Measurements from ENCODE around the gene PTPRK. TPM values are rescaled to one million over a fixed set of nuclear protein-coding genes. Genes with fewer than 3 reads are reported as not detected.

The PTPRK gene
- total and polyA plus RNA-seq, 5 donors = 9.6 to 45.7 (median 42.7) TPM

GRCh38 chr6:128242765-128243403 lies 277.5 kb downstream of the PTPRK start:
- no peaks in the 10 kb centered on the region for H3K27me3 ChIP-seq (ENCODE audit: control insufficient read depth, insufficient read depth)
- peaks cover 7% of the 10 kb centered on the region for H3K4me1 ChIP-seq (ENCODE audit: control insufficient read depth, insufficient read depth, low read length)
- 96% methylated on average over 3 of the region's 3 CpGs for WGBS
- ATAC-seq = no peak
- H3K4me3 ChIP-seq (ENCODE audit: low read length) = no peak overlapping the region
- intact Hi-C loops (cut with DNase I) = no loop called here
- H3K9me3 ChIP-seq (ENCODE audit: control insufficient read depth, low read length) = no peaks in the 10 kb centered on the region
- no peak overlapping the region for H3K27ac ChIP-seq (ENCODE audit: low read length)
- no peak for DNase-seq

GRCh38 chr6:128241216-128241615 lies 279.2 kb downstream of the PTPRK start:
- ATAC-seq = no peak
- no peak for DNase-seq
- Histone ChIP-seq H3K4me3 (ENCODE audit: low read length) (no peak overlapping the region), H3K27ac (ENCODE audit: low read length) (no peak overlapping the region), H3K4me1 (ENCODE audit: control insufficient read depth, insufficient read depth, low read length) (peaks cover 7% of the 10 kb centered on the region), H3K9me3 (ENCODE audit: control insufficient read depth, low read length) (no peaks in the 10 kb centered on the region), H3K27me3 (ENCODE audit: control insufficient read depth, insufficient read depth) (no peaks in the 10 kb centered on the region)
- WGBS = 63% methylated on average over 3 of the region's 3 CpGs
- intact Hi-C loops (cut with DNase I) = no loop called here

- no peak for DNase-seq
- WGBS = 37% methylated on average over 3 of the region's 3 CpGs
- Histone ChIP-seq H3K27me3 (ENCODE audit: control insufficient read depth, insufficient read depth) (no peaks in the 10 kb centered on the region), H3K4me3 (ENCODE audit: low read length) (no peak overlapping the region), H3K4me1 (ENCODE audit: control insufficient read depth, insufficient read depth, low read length) (peaks cover 7% of the 10 kb centered on the region), H3K27ac (ENCODE audit: low read length) (no peak overlapping the region), H3K9me3 (ENCODE audit: control insufficient read depth, low read length) (no peaks in the 10 kb centered on the region)
- ATAC-seq = no peak
- intact Hi-C loops (cut with DNase I) = no loop called here
Measured at GRCh38 chr6:128240024-128240428, 280.4 kb downstream of the PTPRK start.

GRCh38 chr6:128239146-128239545 lies 281.3 kb downstream of the PTPRK start:
- WGBS = 73% methylated on average over 1 of the region's 1 CpG
- intact Hi-C loops (cut with DNase I) = no loop called here
- H3K27ac ChIP-seq (ENCODE audit: low read length) = no peak overlapping the region
- ATAC-seq (no peak), DNase-seq (no peak)
- no peaks in the 10 kb centered on the region for H3K27me3 ChIP-seq (ENCODE audit: control insufficient read depth, insufficient read depth)
- no peaks in the 10 kb centered on the region for H3K9me3 ChIP-seq (ENCODE audit: control insufficient read depth, low read length)
- H3K4me1 ChIP-seq (ENCODE audit: control insufficient read depth, insufficient read depth, low read length) = peaks cover 7% of the 10 kb centered on the region
- no peak overlapping the region for H3K4me3 ChIP-seq (ENCODE audit: low read length)

- intact Hi-C loops (cut with DNase I) = no loop called here
- Histone ChIP-seq H3K4me3 (ENCODE audit: low read length) (no peak overlapping the region), H3K27ac (ENCODE audit: low read length) (no peak overlapping the region), H3K27me3 (ENCODE audit: control insufficient read depth, insufficient read depth) (no peaks in the 10 kb centered on the region), H3K4me1 (ENCODE audit: control insufficient read depth, insufficient read depth, low read length) (peaks cover 7% of the 10 kb centered on the region), H3K9me3 (ENCODE audit: control insufficient read depth, low read length) (no peaks in the 10 kb centered on the region)
- ATAC-seq = no peak
- no peak for DNase-seq
- 73% methylated on average over 1 of the region's 1 CpG for WGBS
Measured at GRCh38 chr6:128238225-128238624, 282.2 kb downstream of the PTPRK start.

GRCh38 chr6:128235556-128235955 lies 284.8 kb downstream of the PTPRK start:
- no peak overlapping the region for H3K4me3 ChIP-seq (ENCODE audit: low read length)
- DNase-seq = no peak
- no peaks in the 10 kb centered on the region for H3K9me3 ChIP-seq (ENCODE audit: control insufficient read depth, low read length)
- intact Hi-C loops (cut with DNase I) = no loop called here
- WGBS = 82% methylated on average over 4 of the region's 4 CpGs
- H3K4me1 ChIP-seq (ENCODE audit: control insufficient read depth, insufficient read depth, low read length) = peaks cover 5% of the 10 kb centered on the region
- no peaks in the 10 kb centered on the region for H3K27me3 ChIP-seq (ENCODE audit: control insufficient read depth, insufficient read depth)
- no peak for ATAC-seq
- H3K27ac ChIP-seq (ENCODE audit: low read length) = no peak overlapping the region

- intact Hi-C loops (cut with DNase I) = no loop called here
- DNase-seq (no peak), ATAC-seq (no peak)
- Histone ChIP-seq H3K4me3 (ENCODE audit: low read length) (no peak overlapping the region), H3K4me1 (ENCODE audit: control insufficient read depth, insufficient read depth, low read length) (peaks cover 2% of the 10 kb centered on the region), H3K27me3 (ENCODE audit: control insufficient read depth, insufficient read depth) (no peaks in the 10 kb centered on the region), H3K9me3 (ENCODE audit: control insufficient read depth, low read length) (no peaks in the 10 kb centered on the region), H3K27ac (ENCODE audit: low read length) (no peak overlapping the region)
- WGBS = 97% methylated on average over 6 of the region's 6 CpGs
Measured at GRCh38 chr6:128233531-128233930, 286.9 kb downstream of the PTPRK start.

- peak in 1 of 3 donors; percentile 31 for DNase-seq
- WGBS = 75% methylated on average over 7 of the region's 7 CpGs
- no peaks in the 10 kb centered on the region for H3K9me3 ChIP-seq (ENCODE audit: control insufficient read depth, low read length)
- no peaks in the 10 kb centered on the region for H3K27me3 ChIP-seq (ENCODE audit: control insufficient read depth, insufficient read depth)
- H3K4me3 ChIP-seq (ENCODE audit: low read length) = no peak overlapping the region
- intact Hi-C loops (cut with DNase I) = no loop called here
- peaks cover 2% of the 10 kb centered on the region for H3K4me1 ChIP-seq (ENCODE audit: control insufficient read depth, insufficient read depth, low read length)
- ATAC-seq = peak; percentile 51 to 59
- no peak overlapping the region for H3K27ac ChIP-seq (ENCODE audit: low read length)
Measured at GRCh38 chr6:128230267-128230989, 290.0 kb downstream of the PTPRK start.

- no peaks in the 10 kb centered on the region for H3K4me1 ChIP-seq (ENCODE audit: control insufficient read depth, insufficient read depth, low read length)
- ATAC-seq (no peak), DNase-seq (no peak)
- H3K27me3 ChIP-seq (ENCODE audit: control insufficient read depth, insufficient read depth) = no peaks in the 10 kb centered on the region
- no peaks in the 10 kb centered on the region for H3K9me3 ChIP-seq (ENCODE audit: control insufficient read depth, low read length)
- intact Hi-C loops (cut with DNase I) = no loop called here
- no peak overlapping the region for H3K27ac ChIP-seq (ENCODE audit: low read length)
- no peak overlapping the region for H3K4me3 ChIP-seq (ENCODE audit: low read length)
Measured at GRCh38 chr6:128225612-128226011, 294.8 kb downstream of the PTPRK start.

GRCh38 chr6:128216917-128217316 lies 303.5 kb downstream of the PTPRK start:
- no peaks in the 10 kb centered on the region for H3K4me1 ChIP-seq (ENCODE audit: control insufficient read depth, insufficient read depth, low read length)
- no peak overlapping the region for H3K27ac ChIP-seq (ENCODE audit: low read length)
- WGBS = 94% methylated on average over 5 of the region's 5 CpGs
- no peaks in the 10 kb centered on the region for H3K27me3 ChIP-seq (ENCODE audit: control insufficient read depth, insufficient read depth)
- H3K9me3 ChIP-seq (ENCODE audit: control insufficient read depth, low read length) = no peaks in the 10 kb centered on the region
- no peak overlapping the region for H3K4me3 ChIP-seq (ENCODE audit: low read length)
- intact Hi-C loops (cut with DNase I) = no loop called here
- no peak for ATAC-seq
- no peak for DNase-seq

- ATAC-seq (peak in 1 of 2 donors; percentile 59), DNase-seq (no peak)
- 66% methylated on average over 3 of the region's 3 CpGs for WGBS
- Histone ChIP-seq H3K4me3 (ENCODE audit: low read length) (no peak overlapping the region), H3K27me3 (ENCODE audit: control insufficient read depth, insufficient read depth) (no peaks in the 10 kb centered on the region), H3K27ac (ENCODE audit: low read length) (no peak overlapping the region), H3K9me3 (ENCODE audit: control insufficient read depth, low read length) (no peaks in the 10 kb centered on the region), H3K4me1 (ENCODE audit: control insufficient read depth, insufficient read depth, low read length) (peaks cover 2% of the 10 kb centered on the region)
- intact Hi-C loops (cut with DNase I) = no loop called here
Measured at GRCh38 chr6:128209771-128210170, 310.6 kb downstream of the PTPRK start.
